WERI-Rb-1 (cell line): ENCODE results near the gene DAB2IP.
A peak's percentile ranks its signal among the peaks of the same experiment; 100 is the strongest.

ENCODE experiments used
- DNase-seq: peaks from one replicate; pipeline ENCODE4 v3.0.0-alpha.2; 2020
- H3K27ac ChIP-seq: fragments of 250-450 bp; sonication (Bioruptor Pico); 2 replicates; pipeline ENCODE4 v1.5.1; 2020; ENCODE audit warnings: mild to moderate bottlenecking, moderate library complexity
- H3K27me3 ChIP-seq: fragments of 250-450 bp; sonication (Bioruptor Pico); 2 replicates; pipeline ENCODE4 v1.5.1; 2021; ENCODE audit warnings: mild to moderate bottlenecking, low read depth, moderate library complexity; ENCODE audit not compliant: insufficient read depth, severe bottlenecking
- H3K36me3 ChIP-seq: fragments of 250-450 bp; sonication (Bioruptor Pico); 2 replicates; pipeline ENCODE4 v1.5.1; 2020; ENCODE audit warnings: mild to moderate bottlenecking, moderate library complexity
- H3K4me3 ChIP-seq: 2 replicates; pipeline ENCODE4 v1.5.1; 2011; ENCODE audit warnings: low read depth, mild to moderate bottlenecking, control low read depth, low read length
- H3K9me3 ChIP-seq: fragments of 250-450 bp; sonication (Bioruptor Pico); 2 replicates; pipeline ENCODE4 v1.5.1; 2021; ENCODE audit warnings: mild to moderate bottlenecking, moderate library complexity; ENCODE audit not compliant: severe bottlenecking
- TF ChIP-seq, protein P1 (sequence below): IDR thresholded peaks from 2 replicates; pipeline ENCODE4 v1.5.1; 2011; ENCODE audit warnings: low read depth, mild to moderate bottlenecking, control low read depth, inconsistent platforms, low read length

Gene DAB2IP

GRCh38 chr9:121631115-121631514, 20.3 kb upstream of the DAB2IP start:
- TF ChIP-seq, protein P1, sequence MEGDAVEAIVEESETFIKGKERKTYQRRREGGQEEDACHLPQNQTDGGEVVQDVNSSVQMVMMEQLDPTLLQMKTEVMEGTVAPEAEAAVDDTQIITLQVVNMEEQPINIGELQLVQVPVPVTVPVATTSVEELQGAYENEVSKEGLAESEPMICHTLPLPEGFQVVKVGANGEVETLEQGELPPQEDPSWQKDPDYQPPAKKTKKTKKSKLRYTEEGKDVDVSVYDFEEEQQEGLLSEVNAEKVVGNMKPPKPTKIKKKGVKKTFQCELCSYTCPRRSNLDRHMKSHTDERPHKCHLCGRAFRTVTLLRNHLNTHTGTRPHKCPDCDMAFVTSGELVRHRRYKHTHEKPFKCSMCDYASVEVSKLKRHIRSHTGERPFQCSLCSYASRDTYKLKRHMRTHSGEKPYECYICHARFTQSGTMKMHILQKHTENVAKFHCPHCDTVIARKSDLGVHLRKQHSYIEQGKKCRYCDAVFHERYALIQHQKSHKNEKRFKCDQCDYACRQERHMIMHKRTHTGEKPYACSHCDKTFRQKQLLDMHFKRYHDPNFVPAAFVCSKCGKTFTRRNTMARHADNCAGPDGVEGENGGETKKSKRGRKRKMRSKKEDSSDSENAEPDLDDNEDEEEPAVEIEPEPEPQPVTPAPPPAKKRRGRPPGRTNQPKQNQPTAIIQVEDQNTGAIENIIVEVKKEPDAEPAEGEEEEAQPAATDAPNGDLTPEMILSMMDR, result no peak
- H3K27ac ChIP-seq, result no peak overlapping the region

GRCh38 chr9:121631978-121632418, 19.4 kb upstream of the DAB2IP start:
- Histone ChIP-seq H3K27me3 (no peaks in the 10 kb centered on the region), H3K27ac (no peak overlapping the region), H3K4me3 (no peak overlapping the region), H3K9me3 (no peaks in the 10 kb centered on the region), H3K36me3 (no peaks in the 10 kb centered on the region; the same call in 1 of the 2 replicates)
- no peak for DNase-seq
- TF ChIP-seq, protein P1, result no peak

More at GRCh38 chr9:121631115-121631514, 20.3 kb upstream of the DAB2IP start:
- no peak overlapping the region for H3K4me3 ChIP-seq
- no peaks in the 10 kb centered on the region for H3K27me3 ChIP-seq
- H3K36me3 ChIP-seq, result no peaks in the 10 kb centered on the region
- no peak for DNase-seq
- H3K9me3 ChIP-seq, result no peaks in the 10 kb centered on the region

DNA sequence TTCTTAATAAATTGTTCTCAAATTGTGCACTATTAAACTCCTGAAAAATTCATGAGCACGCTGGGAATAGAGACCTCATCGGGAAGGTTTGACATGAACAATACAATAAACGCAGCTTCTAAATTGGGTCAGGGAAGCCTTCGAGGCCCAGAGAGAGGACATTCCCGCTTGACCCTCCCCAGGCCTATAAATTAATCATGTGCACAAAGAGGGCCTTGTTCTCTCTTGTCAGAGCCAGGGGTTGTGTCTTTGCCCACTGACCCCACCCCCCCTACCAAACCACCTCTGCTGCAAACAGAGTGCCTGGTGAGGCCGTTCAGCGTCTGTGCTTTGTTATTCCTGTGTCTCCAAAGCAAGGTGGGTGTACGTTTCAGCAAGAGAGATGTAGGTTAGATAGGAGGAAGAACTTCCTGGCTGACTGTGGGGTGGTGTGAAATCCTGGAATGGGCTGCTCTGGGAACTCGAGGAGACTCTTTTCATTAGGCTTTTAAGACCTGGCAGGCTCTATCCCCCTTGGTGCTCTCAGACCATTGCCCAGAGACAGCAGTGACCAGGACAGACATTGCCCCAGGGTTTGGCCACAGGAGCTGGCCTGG, 18.2 kb upstream of the DAB2IP start:
- no peaks in the 10 kb centered on the region for H3K27me3 ChIP-seq
- TF ChIP-seq, protein P1, result no peak

DNA sequence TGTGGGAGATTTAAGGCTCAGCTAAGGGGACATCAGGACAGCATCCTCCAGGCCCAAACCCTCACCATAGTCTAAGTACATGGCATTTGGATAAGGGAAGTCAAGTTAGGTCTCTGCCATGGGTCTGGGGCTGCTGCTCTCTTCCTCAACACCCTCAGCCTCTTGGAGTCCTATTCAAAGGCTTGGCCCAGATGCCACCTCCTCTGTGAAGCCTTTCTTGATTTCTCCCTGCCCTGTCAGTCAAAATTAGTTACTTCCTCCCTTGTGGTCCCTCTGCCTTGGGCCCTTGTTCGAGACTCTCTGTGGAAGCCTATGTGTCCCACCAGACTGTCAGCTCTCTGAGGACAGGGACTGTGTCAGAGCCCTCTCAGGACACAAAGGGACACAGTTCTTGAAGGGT, 17.7 kb upstream of the DAB2IP start:
- Histone ChIP-seq H3K27ac (no peak overlapping the region), H3K27me3 (no peaks in the 10 kb centered on the region), H3K4me3 (no peak overlapping the region), H3K36me3 (no peaks in the 10 kb centered on the region; the same call in 1 of the 2 replicates), H3K9me3 (no peaks in the 10 kb centered on the region)
- TF ChIP-seq, protein P1, result no peak
- no peak for DNase-seq

More for the DNA sequence above, 18.2 kb upstream of the DAB2IP start:
- no peak for DNase-seq
- H3K36me3 ChIP-seq, result no peaks in the 10 kb centered on the region; the same call in 1 of the 2 replicates
- H3K4me3 ChIP-seq, result no peak overlapping the region
- H3K27ac ChIP-seq, result no peak overlapping the region
- H3K9me3 ChIP-seq, result no peaks in the 10 kb centered on the region

DNA sequence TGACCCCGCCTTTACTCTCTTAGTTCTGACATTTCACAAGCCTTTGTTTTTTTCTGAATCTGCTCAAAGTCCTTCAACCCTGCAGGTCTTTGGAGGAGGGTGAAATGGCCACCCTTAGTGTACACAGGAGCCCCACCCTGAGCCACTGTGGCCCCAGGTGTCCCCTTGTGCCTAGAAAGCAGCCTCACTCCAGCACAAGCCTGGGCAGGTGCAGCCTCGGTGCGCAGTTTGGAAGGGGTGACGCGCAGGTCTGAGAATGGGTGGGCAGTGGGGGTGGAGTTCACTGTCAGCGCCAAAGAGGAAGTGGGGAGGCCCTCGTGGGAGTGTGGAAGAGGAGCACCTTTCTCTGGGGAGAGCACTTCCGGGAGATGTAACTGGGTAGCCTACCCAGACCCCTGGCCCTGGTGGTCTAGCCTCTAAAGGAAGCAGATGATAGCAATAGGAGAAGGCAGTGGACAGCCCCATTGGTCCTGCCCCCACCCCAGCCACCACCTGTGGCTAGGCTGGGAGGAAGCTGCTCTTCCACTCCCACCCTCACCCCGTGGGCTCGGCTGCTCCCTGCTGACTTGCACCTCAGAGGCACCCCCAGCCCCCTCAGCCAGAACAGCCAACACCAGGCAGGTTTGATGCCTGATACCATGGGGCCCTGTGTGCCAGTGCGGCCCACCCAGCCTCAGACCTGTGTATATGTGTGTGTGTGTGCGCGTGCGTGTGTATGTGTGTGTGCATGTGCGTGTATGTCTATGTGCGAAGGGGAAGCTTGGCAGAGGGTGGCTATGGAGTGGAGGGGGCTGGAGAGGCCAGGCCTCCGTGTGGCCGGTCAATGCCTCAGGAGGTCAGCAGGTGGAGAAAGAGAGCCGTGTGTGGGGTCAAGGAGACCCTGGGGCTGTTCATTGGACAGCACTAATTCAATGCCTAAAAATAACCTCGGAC, 16.8 kb upstream of the DAB2IP start:
- H3K27ac ChIP-seq, result no peak overlapping the region
- H3K36me3 ChIP-seq, result no peaks in the 10 kb centered on the region; the same call in 1 of the 2 replicates
- TF ChIP-seq, protein P1, result peak; percentile 91
- no peaks in the 10 kb centered on the region for H3K9me3 ChIP-seq
- no peaks in the 10 kb centered on the region for H3K27me3 ChIP-seq
- H3K4me3 ChIP-seq, result no peak overlapping the region
- DNase-seq, result peak; percentile 77
